Lung (tissue), 12 donors: Measurements from ENCODE around the gene THOC1. TPM values are rescaled to one million over a fixed set of nuclear protein-coding genes. Genes with fewer than 3 reads are reported as not detected.

ENCODE experiments used
- ATAC-seq: fragments of 200-7000 bp; cut with Tn5 transposase; one replicate; pipeline ENCODE4 v1.9.1; 2020; ENCODE audit warnings: moderate number of reproducible peaks; ENCODE audit not compliant: insufficient read depth, low FRiP score
- DNase-seq, 3 donors: peaks; one replicate each; pipeline ENCODE4 v3.0.0-alpha.2; 2013 to 2017
- H3K27ac ChIP-seq, 2 donors: one replicate each; pipeline ENCODE4 v1.5.1; 2013; ENCODE audit warnings: mild to moderate bottlenecking in 2 of 2, moderate library complexity in 2 of 2, control low read depth in 1 of 2, inconsistent platforms in 1 of 2, low read depth in 1 of 2, low read length in 1 of 2
- H3K27me3 ChIP-seq, 3 donors: one replicate each; pipeline ENCODE4 v1.5.1; 2013; ENCODE audit warnings: low read length in 2 of 3; ENCODE audit not compliant: control insufficient read depth in 3 of 3, insufficient read depth in 3 of 3
- H3K36me3 ChIP-seq, 4 donors: one replicate each; pipeline ENCODE4 v1.5.1; 2013; ENCODE audit warnings: low read length in 4 of 4, mild to moderate bottlenecking in 1 of 4, moderate library complexity in 1 of 4; ENCODE audit not compliant: control insufficient read depth in 4 of 4, insufficient read depth in 4 of 4
- H3K4me1 ChIP-seq, 5 donors: one replicate each; pipeline ENCODE4 v1.5.1; 2013; ENCODE audit warnings: low read length in 5 of 5, mild to moderate bottlenecking in 2 of 5, moderate library complexity in 1 of 5; ENCODE audit not compliant: control insufficient read depth in 5 of 5, insufficient read depth in 5 of 5
- H3K4me3 ChIP-seq: one replicate; pipeline ENCODE4 v1.5.1; 2013; ENCODE audit warnings: mild to moderate bottlenecking, control low read depth, moderate library complexity
- H3K9ac ChIP-seq, 2 donors: one replicate each; pipeline ENCODE4 v1.5.1; 2013; ENCODE audit warnings: low read length in 2 of 2, control low read depth in 1 of 2; ENCODE audit not compliant: insufficient read depth in 1 of 2
- H3K9me3 ChIP-seq, 4 donors: one replicate each; pipeline ENCODE4 v1.5.1; 2013; ENCODE audit warnings: low read length in 3 of 4, mild to moderate bottlenecking in 1 of 4, moderate library complexity in 1 of 4; ENCODE audit not compliant: control insufficient read depth in 4 of 4, insufficient read depth in 3 of 4
- CTCF ChIP-seq: IDR thresholded peaks from 2 replicates; pipeline ENCODE4 v1.5.1; 2012; ENCODE audit warnings: mild to moderate bottlenecking; ENCODE audit errors: control extremely low read depth, extremely low read depth
- WGBS, 2 donors: extraction: QIAGEN DNeasy Blood & Tissue Kit; methylation state at CpG; one replicate each; pipeline ENCODE4 v1.1.7; 2013; 5-methylcytosine and 5-hydroxymethylcytosine counted together
- polyA plus RNA-seq, 2 donors: library from polyadenylated mRNA; stranded (reverse); fragments of 200-250 nt; gene quantifications; one replicate each; pipeline ENCODE4 v1.2.1, GENCODE V29; 2013
- total RNA-seq, 2 donors: library from RNA; depleted of rRNA in 1 of 2; stranded (reverse); fragments of >200 nt in 1 of 2; gene quantifications; one replicate each; pipeline ENCODE4 v1.2.1, GENCODE V29; 2014 to 2021
- donor health status: control.
- donor health status: control.
- donor health status: Bipolar disorder and iron deficiency.
- donor health status: healthy.
- donor health status: DM: yes; HTN: yes; CAD: no.

Gene THOC1
- total and polyA plus RNA-seq, 4 donors, result 12.1 to 109 (median 31.6) TPM

- H3K4me1 ChIP-seq, result no peaks in the 10 kb centered on the region
- H3K9ac ChIP-seq, result no peak overlapping the region
- H3K27me3 ChIP-seq, result no peaks in the 10 kb centered on the region
- DNase-seq (no peak), ATAC-seq (no peak)
- 70 to 88% methylated on average over 5 of the region's 5 CpGs for WGBS, 2 donors
- H3K27ac ChIP-seq, result no peak overlapping the region
- H3K36me3 ChIP-seq, result peaks cover 18 to 45% (median 32%) of the 10 kb centered on the region in 4 donors
- no peak for TF ChIP-seq CTCF
- H3K9me3 ChIP-seq, result no peaks in the 10 kb centered on the region
- no peak overlapping the region for H3K4me3 ChIP-seq
Measured at GRCh38 chr18:217532-218336, 50.1 kb downstream of the THOC1 start.

- no peak for TF ChIP-seq CTCF
- Histone ChIP-seq H3K4me1 (no peaks in the 10 kb centered on the region), H3K36me3 (peaks cover 22 to 47% (median 39%) of the 10 kb centered on the region in 4 donors), H3K9ac (no peak overlapping the region), H3K27me3 (no peaks in the 10 kb centered on the region), H3K9me3 (no peaks in the 10 kb centered on the region), H3K4me3 (no peak overlapping the region), H3K27ac (no peak overlapping the region)
- DNase-seq (no peak), ATAC-seq (no peak)
- 70 to 84% methylated on average over 5 of the region's 5 CpGs for WGBS, 2 donors
Measured at GRCh38 chr18:215448-216010, 52.3 kb downstream of the THOC1 start.

- no peak overlapping the region for H3K9ac ChIP-seq
- no peak overlapping the region for H3K4me3 ChIP-seq
- WGBS, 2 donors, result 85 to 86% methylated on average over 3 of the region's 3 CpGs
- H3K27ac ChIP-seq, result no peak overlapping the region
- DNase-seq (no peak), ATAC-seq (no peak)
- TF ChIP-seq CTCF, result no peak
- no peaks in the 10 kb centered on the region for H3K27me3 ChIP-seq
- H3K36me3 ChIP-seq, result peaks cover 22 to 49% (median 40%) of the 10 kb centered on the region in 4 donors
- H3K9me3 ChIP-seq, result no peaks in the 10 kb centered on the region
- no peaks in the 10 kb centered on the region for H3K4me1 ChIP-seq
Measured at GRCh38 chr18:213966-214365, 53.9 kb downstream of the THOC1 start.
